ENCODE measurements around the gene ENPP6.
A peak's percentile ranks its signal among the peaks of the same experiment; 100 is the strongest.
"Not testable (repeated sequence)": the region's sequence is repeated elsewhere in the genome, so short reads cannot be mapped to it uniquely, and the experiment has no call there.

ENPP6 gene

GRCh38 chr4:184067931-184068554, 149.6 kb downstream of the ENPP6 start:
- peaks cover 11% of the 10 kb centered on the region for H3K27me3 Mint-ChIP-seq (ENCODE audit: low read depth)
- no peak overlapping the region for H3K4me3 Mint-ChIP-seq
- H3K9me3 Mint-ChIP-seq, result no peaks in the 10 kb centered on the region
- no peaks in the 10 kb centered on the region for H3K4me1 Mint-ChIP-seq (ENCODE audit: low read depth)
- no peak overlapping the region for H3K27ac Mint-ChIP-seq
- no peaks in the 10 kb centered on the region for H3K36me3 Mint-ChIP-seq (ENCODE audit: low read depth)

- Mint-ChIP-seq H3K4me3 (no peak overlapping the region), H3K36me3 (ENCODE audit: low read depth) (no peaks in the 10 kb centered on the region), H3K27me3 (ENCODE audit: low read depth) (peaks cover 9% of the 10 kb centered on the region), H3K27ac (no peak overlapping the region), H3K4me1 (ENCODE audit: low read depth) (no peaks in the 10 kb centered on the region), H3K9me3 (no peaks in the 10 kb centered on the region)
Measured at GRCh38 chr4:184066584-184067300, 150.9 kb downstream of the ENPP6 start.

- Mint-ChIP-seq H3K27me3 (ENCODE audit: low read depth) (peaks cover 7% of the 10 kb centered on the region), H3K4me1 (ENCODE audit: low read depth) (no peaks in the 10 kb centered on the region), H3K4me3 (no peak overlapping the region), H3K9me3 (no peaks in the 10 kb centered on the region), H3K27ac (no peak overlapping the region), H3K36me3 (ENCODE audit: low read depth) (no peaks in the 10 kb centered on the region)
Measured at GRCh38 chr4:184064877-184065276, 152.8 kb downstream of the ENPP6 start.

GRCh38 chr4:184062769-184063168, 154.9 kb downstream of the ENPP6 start:
- H3K36me3 Mint-ChIP-seq (ENCODE audit: low read depth), result no peaks in the 10 kb centered on the region
- peaks cover 7% of the 10 kb centered on the region for H3K27me3 Mint-ChIP-seq (ENCODE audit: low read depth)
- no peaks in the 10 kb centered on the region for H3K9me3 Mint-ChIP-seq
- H3K4me3 Mint-ChIP-seq, result no peak overlapping the region
- H3K27ac Mint-ChIP-seq, result no peak overlapping the region
- no peaks in the 10 kb centered on the region for H3K4me1 Mint-ChIP-seq (ENCODE audit: low read depth)

- no peak overlapping the region for H3K27ac Mint-ChIP-seq
- H3K4me1 Mint-ChIP-seq (ENCODE audit: low read depth), result no peaks in the 10 kb centered on the region
- peaks cover 7% of the 10 kb centered on the region for H3K27me3 Mint-ChIP-seq (ENCODE audit: low read depth)
- no peaks in the 10 kb centered on the region for H3K36me3 Mint-ChIP-seq (ENCODE audit: low read depth)
- no peaks in the 10 kb centered on the region for H3K9me3 Mint-ChIP-seq
- H3K4me3 Mint-ChIP-seq, result no peak overlapping the region
Measured at GRCh38 chr4:184061582-184061981, 156.1 kb downstream of the ENPP6 start.

GRCh38 chr4:184059099-184059498, 158.6 kb downstream of the ENPP6 start:
- no peaks in the 10 kb centered on the region for H3K9me3 Mint-ChIP-seq
- no peak overlapping the region for H3K27ac Mint-ChIP-seq

GRCh38 chr4:184058026-184058425, 159.6 kb downstream of the ENPP6 start:
- Mint-ChIP-seq H3K4me3 (no peak overlapping the region), H3K27ac (no peak overlapping the region), H3K4me1 (ENCODE audit: low read depth) (no peaks in the 10 kb centered on the region)

More at GRCh38 chr4:184059099-184059498, 158.6 kb downstream of the ENPP6 start:
- Mint-ChIP-seq H3K36me3 (ENCODE audit: low read depth) (no peaks in the 10 kb centered on the region), H3K27me3 (ENCODE audit: low read depth) (no peaks in the 10 kb centered on the region), H3K4me3 (no peak overlapping the region), H3K4me1 (ENCODE audit: low read depth) (no peaks in the 10 kb centered on the region)

GRCh38 chr4:184056877-184057276, 160.8 kb downstream of the ENPP6 start:
- Mint-ChIP-seq H3K36me3 (ENCODE audit: low read depth) (no peaks in the 10 kb centered on the region), H3K27ac (no peak overlapping the region), H3K27me3 (ENCODE audit: low read depth) (no peaks in the 10 kb centered on the region), H3K4me3 (no peak overlapping the region), H3K4me1 (ENCODE audit: low read depth) (no peaks in the 10 kb centered on the region), H3K9me3 (no peaks in the 10 kb centered on the region)

More at GRCh38 chr4:184058026-184058425, 159.6 kb downstream of the ENPP6 start:
- H3K27me3 Mint-ChIP-seq (ENCODE audit: low read depth), result no peaks in the 10 kb centered on the region
- H3K9me3 Mint-ChIP-seq, result no peaks in the 10 kb centered on the region
- H3K36me3 Mint-ChIP-seq (ENCODE audit: low read depth), result no peaks in the 10 kb centered on the region

GRCh38 chr4:184053434-184053833, 164.2 kb downstream of the ENPP6 start:
- Mint-ChIP-seq H3K9me3 (peaks cover 13% of the 10 kb centered on the region), H3K27ac (no peak overlapping the region), H3K27me3 (ENCODE audit: low read depth) (peaks cover 3% of the 10 kb centered on the region), H3K36me3 (ENCODE audit: low read depth) (no peaks in the 10 kb centered on the region), H3K4me1 (ENCODE audit: low read depth) (no peaks in the 10 kb centered on the region), H3K4me3 (no peak overlapping the region)

- no peak overlapping the region for H3K4me3 Mint-ChIP-seq
- no peaks in the 10 kb centered on the region for H3K4me1 Mint-ChIP-seq (ENCODE audit: low read depth)
- H3K9me3 Mint-ChIP-seq, result peaks cover 18% of the 10 kb centered on the region
- H3K36me3 Mint-ChIP-seq (ENCODE audit: low read depth), result no peaks in the 10 kb centered on the region
- H3K27ac Mint-ChIP-seq, result no peak overlapping the region
- peaks cover 7% of the 10 kb centered on the region for H3K27me3 Mint-ChIP-seq (ENCODE audit: low read depth)
Measured at GRCh38 chr4:184052616-184053015, 165.1 kb downstream of the ENPP6 start.

GRCh38 chr4:184051262-184051661, 166.4 kb downstream of the ENPP6 start:
- H3K4me1 Mint-ChIP-seq (ENCODE audit: low read depth); H3K4me3 Mint-ChIP-seq; H3K27me3 Mint-ChIP-seq (ENCODE audit: low read depth); H3K27ac Mint-ChIP-seq; H3K36me3 Mint-ChIP-seq (ENCODE audit: low read depth): not testable (repeated sequence)
- peaks cover 29% of the 10 kb centered on the region for H3K9me3 Mint-ChIP-seq

GRCh38 chr4:184046148-184046547, 171.5 kb downstream of the ENPP6 start:
- H3K9me3 Mint-ChIP-seq, result peaks cover 31% of the 10 kb centered on the region
- H3K27me3 Mint-ChIP-seq (ENCODE audit: low read depth), result peaks cover 24% of the 10 kb centered on the region

GRCh38 chr4:184041156-184041555, 176.5 kb downstream of the ENPP6 start:
- no peak overlapping the region for H3K4me3 Mint-ChIP-seq
- H3K27me3 Mint-ChIP-seq (ENCODE audit: low read depth), result peaks cover 52% of the 10 kb centered on the region
- H3K27ac Mint-ChIP-seq, result no peak overlapping the region
- H3K9me3 Mint-ChIP-seq, result peaks cover 7% of the 10 kb centered on the region
- peaks cover 4% of the 10 kb centered on the region for H3K4me1 Mint-ChIP-seq (ENCODE audit: low read depth)
- H3K36me3 Mint-ChIP-seq (ENCODE audit: low read depth), result no peaks in the 10 kb centered on the region

More at GRCh38 chr4:184046148-184046547, 171.5 kb downstream of the ENPP6 start:
- Mint-ChIP-seq H3K27ac (no peak overlapping the region), H3K4me3 (no peak overlapping the region), H3K36me3 (ENCODE audit: low read depth) (no peaks in the 10 kb centered on the region), H3K4me1 (ENCODE audit: low read depth) (no peaks in the 10 kb centered on the region)

GRCh38 chr4:184039963-184040383, 177.7 kb downstream of the ENPP6 start:
- peaks cover 50% of the 10 kb centered on the region for H3K27me3 Mint-ChIP-seq (ENCODE audit: low read depth)
- H3K36me3 Mint-ChIP-seq (ENCODE audit: low read depth), result no peaks in the 10 kb centered on the region
- peaks cover 4% of the 10 kb centered on the region for H3K4me1 Mint-ChIP-seq (ENCODE audit: low read depth)
- peak overlapping the region; percentile 19 for H3K4me3 Mint-ChIP-seq
- H3K27ac Mint-ChIP-seq, result no peak overlapping the region
- no peaks in the 10 kb centered on the region for H3K9me3 Mint-ChIP-seq

All from T-helper 1 cell treated with Interleukin-12 subunit alpha and Interleukin-12 subunit beta and Interleukin-4 antibody, amounts not matched to agents 30 μg/mL and 1 μg/mL, for 36 hours (primary cell).